GM18526 (cell line): ENCODE measurements around the gene IL10.

Experiments
- POLR2A ChIP-seq: IDR thresholded peaks from 3 replicates; pipeline ENCODE4 v1.6.1; 2011; ENCODE audit not compliant: insufficient read length; ENCODE audit errors: extremely low read depth

Gene IL10

GRCh38 chr1:206798384-206798996 lies 26.2 kb upstream of the IL10 start:
- TF ChIP-seq POLR2A: no peak

GRCh38 chr1:206797534-206798383 lies 25.5 kb upstream of the IL10 start:
- no peak for TF ChIP-seq POLR2A

GRCh38 chr1:206796981-206797402 lies 24.7 kb upstream of the IL10 start:
- TF ChIP-seq POLR2A: no peak

- no peak for TF ChIP-seq POLR2A
These were observed 23.8 kb upstream of the IL10 start for GRCh38 chr1:206796116-206796515.

GRCh38 chr1:206794294-206794908 lies 22.1 kb upstream of the IL10 start:
- no peak for TF ChIP-seq POLR2A

GRCh38 chr1:206793620-206794019 lies 21.3 kb upstream of the IL10 start:
- TF ChIP-seq POLR2A: no peak

- TF ChIP-seq POLR2A: no peak
These were observed 20.8 kb upstream of the IL10 start for GRCh38 chr1:206792939-206793607.

GRCh38 chr1:206790502-206791250 lies 18.4 kb upstream of the IL10 start:
- no peak for TF ChIP-seq POLR2A

- TF ChIP-seq POLR2A: no peak
These were observed 16.3 kb upstream of the IL10 start for GRCh38 chr1:206788487-206789050.

- no peak for TF ChIP-seq POLR2A
These were observed 15.6 kb upstream of the IL10 start for GRCh38 chr1:206787891-206788290.

- no peak for TF ChIP-seq POLR2A
These were observed 14.1 kb upstream of the IL10 start for GRCh38 chr1:206786212-206786886.

- no peak for TF ChIP-seq POLR2A
These were observed 13.0 kb upstream of the IL10 start for GRCh38 chr1:206785182-206785765.

- peak; percentile 29 for TF ChIP-seq POLR2A
These were observed 12.2 kb upstream of the IL10 start for GRCh38 chr1:206784471-206784903.

- no peak for TF ChIP-seq POLR2A
These were observed 11.2 kb upstream of the IL10 start for GRCh38 chr1:206783506-206783905.

- no peak for TF ChIP-seq POLR2A
These were observed 10.2 kb upstream of the IL10 start for GRCh38 chr1:206782448-206782847.
